AG09309 (cell line): ENCODE results near the gene LCN2.
"Not testable (repeated sequence)": the region's sequence is repeated elsewhere in the genome, so short reads cannot be mapped to it uniquely, and the experiment has no call there.

Experiments used
- DNase-seq: peaks from one replicate; pipeline ENCODE4 v3.0.0-alpha.2; 2010; ENCODE audit warnings: low read depth
- H3K4me3 ChIP-seq: 2 replicates; pipeline ENCODE4 v1.5.1; 2011; ENCODE audit warnings: mild to moderate bottlenecking, low read depth, low read length, moderate library complexity; ENCODE audit not compliant: control insufficient read depth
- TF ChIP-seq, protein P1 (sequence below): IDR thresholded peaks from 2 replicates; pipeline ENCODE4 v1.5.1; 2011; ENCODE audit warnings: mild to moderate bottlenecking, low read depth, low read length, inconsistent platforms; ENCODE audit not compliant: insufficient read depth, control insufficient read depth; ENCODE audit errors: missing control alignments

The LCN2 gene

DNA sequence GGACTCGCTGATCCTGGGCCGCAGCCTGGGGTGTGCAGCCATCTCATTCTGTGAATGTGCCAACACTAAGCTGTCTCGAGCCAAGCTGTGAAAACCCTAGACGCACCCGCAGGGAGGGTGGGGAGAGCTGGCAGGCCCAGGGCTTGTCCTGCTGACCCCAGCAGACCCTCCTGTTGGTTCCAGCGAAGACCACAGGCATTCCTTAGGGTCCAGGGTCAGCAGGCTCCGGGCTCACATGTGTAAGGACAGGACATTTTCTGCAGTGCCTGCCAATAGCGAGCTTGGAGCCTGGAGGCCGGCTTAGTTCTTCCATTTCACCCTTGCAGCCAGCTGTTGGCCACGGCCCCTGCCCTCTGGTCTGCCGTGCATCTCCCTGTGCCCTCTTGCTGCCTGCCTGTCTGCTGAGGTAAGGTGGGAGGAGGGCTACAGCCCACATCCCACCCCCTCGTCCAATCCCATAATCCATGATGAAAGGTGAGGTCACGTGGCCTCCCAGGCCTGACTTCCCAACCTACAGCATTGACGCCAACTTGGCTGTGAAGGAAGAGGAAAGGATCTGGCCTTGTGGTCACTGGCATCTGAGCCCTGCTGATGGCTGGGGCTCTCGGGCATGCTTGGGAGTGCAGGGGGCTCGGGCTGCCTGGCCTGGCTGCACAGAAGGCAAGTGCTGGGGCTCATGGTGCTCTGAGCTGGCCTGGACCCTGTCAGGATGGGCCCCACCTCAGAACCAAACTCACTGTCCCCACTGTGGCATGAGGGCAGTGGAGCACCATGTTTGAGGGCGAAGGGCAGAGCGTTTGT lies 41.6 kb upstream of the LCN2 start:
- TF ChIP-seq, protein P1, sequence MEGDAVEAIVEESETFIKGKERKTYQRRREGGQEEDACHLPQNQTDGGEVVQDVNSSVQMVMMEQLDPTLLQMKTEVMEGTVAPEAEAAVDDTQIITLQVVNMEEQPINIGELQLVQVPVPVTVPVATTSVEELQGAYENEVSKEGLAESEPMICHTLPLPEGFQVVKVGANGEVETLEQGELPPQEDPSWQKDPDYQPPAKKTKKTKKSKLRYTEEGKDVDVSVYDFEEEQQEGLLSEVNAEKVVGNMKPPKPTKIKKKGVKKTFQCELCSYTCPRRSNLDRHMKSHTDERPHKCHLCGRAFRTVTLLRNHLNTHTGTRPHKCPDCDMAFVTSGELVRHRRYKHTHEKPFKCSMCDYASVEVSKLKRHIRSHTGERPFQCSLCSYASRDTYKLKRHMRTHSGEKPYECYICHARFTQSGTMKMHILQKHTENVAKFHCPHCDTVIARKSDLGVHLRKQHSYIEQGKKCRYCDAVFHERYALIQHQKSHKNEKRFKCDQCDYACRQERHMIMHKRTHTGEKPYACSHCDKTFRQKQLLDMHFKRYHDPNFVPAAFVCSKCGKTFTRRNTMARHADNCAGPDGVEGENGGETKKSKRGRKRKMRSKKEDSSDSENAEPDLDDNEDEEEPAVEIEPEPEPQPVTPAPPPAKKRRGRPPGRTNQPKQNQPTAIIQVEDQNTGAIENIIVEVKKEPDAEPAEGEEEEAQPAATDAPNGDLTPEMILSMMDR = no peak
- DNase-seq = no peak
- H3K4me3 ChIP-seq = no peak overlapping the region

DNA sequence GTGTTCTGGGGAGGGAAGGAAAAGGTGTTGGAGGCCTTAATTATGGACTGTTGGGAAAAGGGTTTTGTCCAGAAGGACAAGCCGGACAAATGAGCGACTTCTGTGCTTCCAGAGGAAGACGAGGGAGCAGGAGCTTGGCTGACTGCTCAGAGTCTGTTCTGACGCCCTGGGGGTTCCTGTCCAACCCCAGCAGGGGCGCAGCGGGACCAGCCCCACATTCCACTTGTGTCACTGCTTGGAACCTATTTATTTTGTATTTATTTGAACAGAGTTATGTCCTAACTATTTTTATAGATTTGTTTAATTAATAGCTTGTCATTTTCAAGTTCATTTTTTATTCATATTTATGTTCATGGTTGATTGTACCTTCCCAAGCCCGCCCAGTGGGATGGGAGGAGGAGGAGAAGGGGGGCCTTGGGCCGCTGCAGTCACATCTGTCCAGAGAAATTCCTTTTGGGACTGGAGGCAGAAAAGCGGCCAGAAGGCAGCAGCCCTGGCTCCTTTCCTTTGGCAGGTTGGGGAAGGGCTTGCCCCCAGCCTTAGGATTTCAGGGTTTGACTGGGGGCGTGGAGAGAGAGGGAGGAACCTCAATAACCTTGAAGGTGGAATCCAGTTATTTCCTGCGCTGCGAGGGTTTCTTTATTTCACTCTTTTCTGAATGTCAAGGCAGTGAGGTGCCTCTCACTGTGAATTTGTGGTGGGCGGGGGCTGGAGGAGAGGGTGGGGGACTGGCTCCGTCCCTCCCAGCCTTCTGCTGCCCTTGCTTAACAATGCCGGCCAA lies 40.8 kb upstream of the LCN2 start:
- DNase-seq = no peak
- TF ChIP-seq, protein P1 = no peak
- no peak overlapping the region for H3K4me3 ChIP-seq

DNA sequence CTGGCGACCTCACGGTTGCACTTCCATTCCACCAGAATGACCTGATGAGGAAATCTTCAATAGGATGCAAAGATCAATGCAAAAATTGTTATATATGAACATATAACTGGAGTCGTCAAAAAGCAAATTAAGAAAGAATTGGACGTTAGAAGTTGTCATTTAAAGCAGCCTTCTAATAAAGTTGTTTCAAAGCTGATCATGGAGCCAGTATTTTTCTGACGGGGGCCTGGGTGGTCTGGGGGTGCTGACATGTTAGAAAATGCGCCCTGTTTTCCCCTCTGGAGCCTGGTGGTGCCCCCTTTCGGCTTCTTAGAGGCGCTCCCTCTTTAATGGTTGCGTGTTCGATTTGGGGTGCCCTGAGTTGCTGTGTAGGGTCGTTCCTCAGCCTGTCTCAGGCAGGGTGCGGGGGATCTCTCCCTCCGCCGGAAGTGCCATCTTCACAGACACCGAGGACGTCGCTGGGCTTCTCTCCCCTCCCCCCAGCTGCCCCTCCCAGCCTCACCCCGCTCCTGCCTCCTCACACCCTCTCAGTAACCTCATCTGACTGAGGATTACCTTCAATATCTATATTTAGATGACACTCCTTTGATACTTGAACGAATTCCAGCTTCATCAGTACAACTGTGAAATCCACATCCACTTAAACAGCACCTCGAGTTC lies 40.1 kb upstream of the LCN2 start:
- TF ChIP-seq, protein P1 = no peak
- DNase-seq = no peak
- no peak overlapping the region for H3K4me3 ChIP-seq

DNA sequence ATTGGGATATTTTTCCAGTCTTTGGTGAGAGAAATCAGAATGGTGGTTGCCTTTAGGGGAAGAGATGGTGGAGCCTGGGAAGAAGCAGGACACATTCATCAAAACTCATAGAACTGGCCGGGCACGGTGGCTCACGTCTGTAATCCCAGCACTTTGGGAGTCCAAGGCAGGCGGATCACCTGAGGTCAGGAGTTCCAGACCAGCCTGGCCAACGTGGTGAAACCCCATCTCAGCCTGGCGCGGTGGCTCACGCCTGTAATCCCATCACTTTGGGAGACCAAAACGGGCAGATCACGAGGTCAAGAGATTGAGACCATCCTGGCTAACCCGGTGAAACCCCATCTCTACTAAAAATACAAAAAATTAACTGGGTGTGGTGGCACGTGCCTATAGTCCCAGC lies 37.5 kb upstream of the LCN2 start:
- DNase-seq, H3K4me3 ChIP-seq: not testable (repeated sequence)

DNA sequence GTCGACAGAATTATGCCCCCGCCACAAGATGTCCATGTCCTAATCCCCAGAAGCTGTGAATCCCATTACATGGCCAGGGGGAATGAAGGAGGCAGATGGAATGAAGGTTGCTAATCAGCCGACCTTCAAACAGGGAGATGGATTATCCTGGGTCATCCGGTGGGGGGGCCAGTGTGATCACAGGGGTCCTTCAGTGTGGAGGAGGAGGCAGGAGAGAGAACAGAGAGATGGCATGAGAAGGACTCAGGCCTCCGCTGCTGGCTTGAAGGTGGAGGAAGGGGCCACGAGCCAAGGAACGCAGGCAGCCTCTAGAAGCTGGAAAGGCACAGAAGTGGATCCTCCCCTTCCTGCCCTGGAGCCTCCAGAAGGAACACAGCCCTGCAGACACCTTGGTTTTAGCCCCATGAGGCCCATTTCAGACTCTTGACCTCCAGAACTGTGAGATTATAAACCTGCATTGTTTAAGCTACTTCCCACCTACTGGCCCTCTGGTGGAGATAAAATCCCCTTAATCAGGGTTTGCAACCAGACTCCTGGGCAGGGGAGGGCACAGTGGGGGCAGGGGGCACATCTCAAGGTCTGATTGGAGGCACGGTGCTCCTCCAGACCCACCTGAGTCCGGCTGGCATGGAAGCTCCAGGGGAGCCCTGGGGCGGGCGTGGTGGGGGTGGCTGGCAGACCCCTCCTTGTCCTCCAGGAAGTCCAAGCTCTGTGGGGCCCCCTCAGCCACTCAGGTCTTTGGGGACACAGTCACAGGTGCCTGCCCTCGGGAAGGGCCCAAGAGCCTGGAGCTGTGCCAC lies 35.5 kb upstream of the LCN2 start:
- H3K4me3 ChIP-seq = no peak overlapping the region
- no peak for DNase-seq
- TF ChIP-seq, protein P1 = no peak

DNA sequence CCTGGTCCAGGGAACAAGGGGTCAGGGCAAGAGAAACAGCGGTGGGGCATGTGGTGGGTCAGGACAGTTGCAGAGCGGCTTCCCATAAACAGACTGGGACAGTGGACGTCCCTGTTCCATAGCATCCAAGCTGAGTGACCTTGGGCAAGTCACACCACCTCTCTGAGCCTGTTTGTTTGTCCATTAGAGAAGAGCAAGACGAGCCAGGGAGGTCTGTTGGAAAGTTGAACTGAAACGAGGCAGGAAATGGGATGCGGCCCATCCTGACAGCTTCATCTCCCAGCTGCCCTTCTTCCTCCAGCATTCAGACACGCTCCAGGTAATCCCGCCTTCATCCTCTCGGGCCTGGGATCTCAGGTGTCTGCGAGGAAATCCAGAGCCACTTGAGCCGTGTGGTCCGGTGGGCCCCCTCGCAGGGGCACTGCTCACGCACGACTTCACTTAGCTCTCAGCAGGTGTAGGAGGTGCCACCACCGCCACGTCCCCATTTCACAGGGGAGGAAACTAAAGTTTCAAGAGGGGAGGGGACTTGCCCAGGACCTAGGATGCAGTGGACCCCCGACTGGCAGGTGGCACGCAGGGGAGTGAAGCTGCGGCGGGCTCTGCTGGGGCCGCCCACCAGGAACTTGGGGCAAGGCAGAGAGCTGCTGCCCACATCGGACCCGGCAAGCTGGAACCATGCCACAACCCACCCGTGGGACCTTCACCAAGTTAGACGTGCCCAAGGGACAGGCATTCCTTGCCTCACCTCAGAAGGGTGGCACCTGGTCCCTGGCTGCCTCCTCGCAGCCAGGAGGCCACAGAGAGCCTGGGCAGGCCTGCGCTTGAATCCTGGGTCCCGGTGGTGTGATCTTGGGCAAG lies 34.7 kb upstream of the LCN2 start:
- TF ChIP-seq, protein P1 = no peak
- no peak for DNase-seq
- H3K4me3 ChIP-seq = no peak overlapping the region
